Keratinocyte (primary cell): ENCODE data around the gene DYNC1I2. TPM values are rescaled to one million over a fixed set of nuclear protein-coding genes. Genes with fewer than 3 reads are reported as not detected.

Experiments
- DNase-seq: peaks from one replicate; pipeline ENCODE4 v3.0.0-alpha.2; 2011; ENCODE audit warnings: low read depth, missing footprints, low spot score
- FAIRE-seq: peaks from 2 replicates; lab custom pipeline; 2011; peaks lifted over from hg19 to GRCh38; lab: Jason Lieb, UNC
- H2AFZ ChIP-seq: 2 replicates; pipeline ENCODE4 v1.6.0; 2012; ENCODE audit warnings: low read length, control low read depth, inconsistent platforms; ENCODE audit not compliant: control insufficient read depth
- H3K27ac ChIP-seq: 2 replicates; pipeline ENCODE4 v1.5.1; 2011; ENCODE audit warnings: low read length; ENCODE audit not compliant: control insufficient read depth, insufficient read depth
- H3K27me3 ChIP-seq: 3 replicates; pipeline ENCODE4 v1.6.0; 2011; ENCODE audit warnings: low read length; ENCODE audit not compliant: control insufficient read depth, insufficient read depth; ENCODE audit errors: extremely low read depth
- H3K36me3 ChIP-seq, 2 experiments: 2 replicates in 1 of 2; 3 replicates in 1 of 2; pipeline ENCODE4 v1.5.1; 2011; ENCODE audit warnings: low read length in 2 of 2, mild to moderate bottlenecking in 1 of 2; ENCODE audit not compliant: control insufficient read depth in 2 of 2, insufficient read depth in 2 of 2; ENCODE audit errors: extremely low read depth in 1 of 2
- H3K4me1 ChIP-seq: 3 replicates; pipeline ENCODE4 v1.5.1; 2011; ENCODE audit warnings: low read length; ENCODE audit not compliant: control insufficient read depth, insufficient read depth; ENCODE audit errors: extremely low read depth
- H3K4me2 ChIP-seq: 3 replicates; pipeline ENCODE4 v1.6.0; 2011; ENCODE audit warnings: low read depth, low read length; ENCODE audit not compliant: control insufficient read depth, insufficient read depth; ENCODE audit errors: extremely low read depth
- H3K4me3 ChIP-seq, 3 experiments: fragments of 200-600 bp in 1 of 3; sonication (generic) in 1 of 3; 2 replicates in 2 of 3; 3 replicates in 1 of 3; pipeline ENCODE4 v1.5.1; 2011 to 2016; ENCODE audit warnings: low read length in 3 of 3, mild to moderate bottlenecking in 3 of 3, control low read depth in 2 of 3, inconsistent platforms in 1 of 3, low read depth in 1 of 3, mixed read lengths in 1 of 3, mixed run types in 1 of 3, moderate library complexity in 1 of 3; ENCODE audit not compliant: control insufficient read depth in 2 of 3, insufficient read depth in 2 of 3; ENCODE audit errors: extremely low read depth in 1 of 3
- H3K79me2 ChIP-seq: 2 replicates; pipeline ENCODE4 v1.6.0; 2012; ENCODE audit warnings: low read length; ENCODE audit not compliant: control insufficient read depth, insufficient read depth
- H3K9ac ChIP-seq: 3 replicates; pipeline ENCODE4 v1.6.0; 2011; ENCODE audit warnings: low read length; ENCODE audit not compliant: control insufficient read depth, insufficient read depth; ENCODE audit errors: extremely low read depth
- H3K9me1 ChIP-seq: 3 replicates; pipeline ENCODE4 v1.6.0; 2011; ENCODE audit warnings: low read length; ENCODE audit not compliant: control insufficient read depth, insufficient read depth; ENCODE audit errors: extremely low read depth
- H3K9me3 ChIP-seq: 2 replicates; pipeline ENCODE4 v1.5.1; 2012; ENCODE audit warnings: low read depth, low read length; ENCODE audit not compliant: control insufficient read depth
- H4K20me1 ChIP-seq: 3 replicates; pipeline ENCODE4 v1.6.0; 2011; ENCODE audit warnings: low read length; ENCODE audit not compliant: control insufficient read depth, insufficient read depth; ENCODE audit errors: extremely low read depth
- CTCF ChIP-seq, 3 experiments: IDR thresholded peaks in 1 of 3; conservative IDR thresholded peaks in 1 of 3; optimal IDR thresholded peaks in 1 of 3; 2 replicates in 2 of 3; 3 replicates in 1 of 3; pipeline versions ENCODE3 to v1.5.1; 2011; ENCODE audit warnings: low read length in 3 of 3, mild to moderate bottlenecking in 3 of 3, moderate library complexity in 2 of 3, control low read depth in 1 of 3, inconsistent platforms in 1 of 3; ENCODE audit not compliant: insufficient read depth in 2 of 3; ENCODE audit errors: extremely low read depth in 1 of 3
- EZH2 ChIP-seq: IDR thresholded peaks from one replicate; pipeline ENCODE4 v1.6.1; 2012; ENCODE audit warnings: inconsistent platforms, mild to moderate bottlenecking, low read length, moderate library complexity
- dilution Hi-C: fragments of 300-500 bp; cut with MboI; formaldehyde crosslinking; loops from one replicate; pipeline ENCODE4 v1.7.0; 2020; ENCODE audit warnings: low sequenced_read_pairs; ENCODE audit not compliant: extremely low pct_ligation_motif_present
- polyA plus RNA-seq, 5 experiments: library from polyadenylated mRNA; depleted of rRNA in 3 of 5; stranded (reverse) in 3 of 5; stranded (forward) in 1 of 5; unstranded in 1 of 5; fragments of >200 nt; gene quantifications; 1 replicate in 1 of 5; 2 replicates in 3 of 5; 3 replicates in 1 of 5; pipeline versions ENCODE4 v1.2.1 to v1.2.3, GENCODE V29; 2011 to 2012; ENCODE audit warnings: missing spikeins in 2 of 5, low read depth in 1 of 5, low replicate concordance in 1 of 5

DYNC1I2 gene
- polyA plus RNA-seq, 1 donor (not counting 4 experiments of a cell fraction or from before 2014, with no cell fraction given) = 237 TPM

- H3K9ac ChIP-seq = no peak overlapping the region
- H3K36me3 ChIP-seq = no peaks in the 10 kb centered on the region
- H3K4me1 ChIP-seq = no peaks in the 10 kb centered on the region
- H4K20me1 ChIP-seq = no peaks in the 10 kb centered on the region
- DNase-seq (no peak), FAIRE-seq (no peak)
- dilution Hi-C loops = no loop called here
- H3K9me3 ChIP-seq = no peaks in the 10 kb centered on the region
- no peaks in the 10 kb centered on the region for H3K27me3 ChIP-seq
- H3K4me3 ChIP-seq = no peak overlapping the region
- no peaks in the 10 kb centered on the region for H3K79me2 ChIP-seq
- H2AFZ ChIP-seq = no peak overlapping the region
- TF ChIP-seq CTCF (optimal IDR thresholded peaks at IDR 0.05 in 1 of 3, IDR thresholded peaks at IDR 0.05 in 1 of 3, conservative IDR thresholded peaks at IDR 0.05 in 1 of 3; ENCODE audit: extremely low read depth in 1 of 3, insufficient read depth in 2 of 3, low read length in 3 of 3) (no peak), EZH2 (no peak)
- H3K4me2 ChIP-seq = no peak overlapping the region
- no peak overlapping the region for H3K27ac ChIP-seq
- no peaks in the 10 kb centered on the region for H3K9me1 ChIP-seq
Measured at GRCh38 chr2:171778515-171778914, 91.2 kb downstream of the DYNC1I2 start.

DNA sequence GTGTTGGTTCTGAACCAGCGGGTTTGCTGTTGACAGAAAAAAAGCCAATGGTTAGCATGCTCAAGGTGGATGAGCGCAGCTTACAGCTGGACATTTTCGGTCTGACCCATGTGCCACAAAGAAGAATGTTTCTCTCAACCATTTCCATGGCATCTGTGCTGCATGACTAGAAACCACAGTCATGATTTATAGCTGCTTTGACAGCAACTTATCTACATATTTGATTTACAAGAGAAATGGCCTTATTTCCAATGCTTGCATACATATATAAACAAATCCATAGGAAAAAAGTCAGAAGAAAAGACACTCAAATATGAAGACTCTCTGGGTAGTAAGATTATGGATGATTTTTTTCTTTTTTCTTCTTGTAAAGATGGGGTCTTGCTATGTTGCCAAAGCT lies 98.2 kb downstream of the DYNC1I2 start:
- H3K27me3 ChIP-seq = no peaks in the 10 kb centered on the region
- no peaks in the 10 kb centered on the region for H3K4me1 ChIP-seq
- H3K9me1 ChIP-seq = no peaks in the 10 kb centered on the region
- peaks cover 5 to 7% of the 10 kb centered on the region in 2 experiments for H3K36me3 ChIP-seq
- H3K4me3 ChIP-seq = no peak overlapping the region
- no peak for TF ChIP-seq CTCF (optimal IDR thresholded peaks at IDR 0.05 in 1 of 3, IDR thresholded peaks at IDR 0.05 in 1 of 3, conservative IDR thresholded peaks at IDR 0.05 in 1 of 3; ENCODE audit: extremely low read depth in 1 of 3, insufficient read depth in 2 of 3, low read length in 3 of 3)
- TF ChIP-seq EZH2 = no peak
- dilution Hi-C loops = no loop called here
- no peaks in the 10 kb centered on the region for H4K20me1 ChIP-seq
- no peak overlapping the region for H3K4me2 ChIP-seq
- no peak overlapping the region for H3K9ac ChIP-seq
- DNase-seq (no peak), FAIRE-seq (no peak)
- no peaks in the 10 kb centered on the region for H3K79me2 ChIP-seq
- H3K9me3 ChIP-seq = no peaks in the 10 kb centered on the region
- no peak overlapping the region for H2AFZ ChIP-seq
- no peak overlapping the region for H3K27ac ChIP-seq
